ENCODE results near the gene VRTN.
A peak's percentile ranks its signal among the peaks of the same experiment; 100 is the strongest.
"Not testable (repeated sequence)": the region's sequence is repeated elsewhere in the genome, so short reads cannot be mapped to it uniquely, and the experiment has no call there.

The VRTN gene

GRCh38 chr14:74348735-74349463, 628 bp downstream of the VRTN start:
- no peak for DNase-seq (ENCODE audit: low spot score)

GRCh38 chr14:74349757-74350156, 1.5 kb downstream of the VRTN start:
- no peak for DNase-seq (ENCODE audit: low spot score)

- DNase-seq (ENCODE audit: low spot score) = no peak
Observed at GRCh38 chr14:74350211-74350927, 2.1 kb downstream of the VRTN start.

GRCh38 chr14:74350928-74351323, 2.7 kb downstream of the VRTN start:
- DNase-seq (ENCODE audit: low spot score) = no peak

- no peak for DNase-seq (ENCODE audit: low spot score)
Observed at GRCh38 chr14:74356892-74357575, 8.8 kb downstream of the VRTN start.

- DNase-seq (ENCODE audit: low spot score) = no peak
Observed at GRCh38 chr14:74357585-74357984, 9.3 kb downstream of the VRTN start.

GRCh38 chr14:74358176-74358829, 10.0 kb downstream of the VRTN start:
- DNase-seq (ENCODE audit: low spot score) = no peak

- DNase-seq (ENCODE audit: low spot score) = no peak
Observed at GRCh38 chr14:74360163-74360562, 11.9 kb downstream of the VRTN start.

GRCh38 chr14:74362361-74362915, 14.2 kb downstream of the VRTN start:
- DNase-seq (ENCODE audit: low spot score) = peak; percentile 73

GRCh38 chr14:74364271-74364880, 16.1 kb downstream of the VRTN start:
- DNase-seq (ENCODE audit: low spot score) = no peak

- DNase-seq (ENCODE audit: low spot score) = no peak
Observed at GRCh38 chr14:74368026-74368425, 19.8 kb downstream of the VRTN start.

GRCh38 chr14:74368441-74368840, 20.2 kb downstream of the VRTN start:
- no peak for DNase-seq (ENCODE audit: low spot score)

- DNase-seq (ENCODE audit: low spot score) = no peak
Observed at GRCh38 chr14:74377976-74378690, 29.9 kb downstream of the VRTN start.

- no peak for DNase-seq (ENCODE audit: low spot score)
Observed at GRCh38 chr14:74380172-74380571, 31.9 kb downstream of the VRTN start.

- no peak for DNase-seq (ENCODE audit: low spot score)
Observed at GRCh38 chr14:74380845-74381244, 32.6 kb downstream of the VRTN start.

- not testable (repeated sequence) for DNase-seq (ENCODE audit: low spot score)
Observed at GRCh38 chr14:74381571-74381970, 33.3 kb downstream of the VRTN start.

GRCh38 chr14:74382231-74382630, 34.0 kb downstream of the VRTN start:
- DNase-seq (ENCODE audit: low spot score) = no peak

- DNase-seq (ENCODE audit: low spot score) = no peak
Observed at GRCh38 chr14:74389980-74390379, 41.7 kb downstream of the VRTN start.

- not testable (repeated sequence) for DNase-seq (ENCODE audit: low spot score)
Observed at GRCh38 chr14:74390505-74390904, 42.2 kb downstream of the VRTN start.

GRCh38 chr14:74391479-74391878, 43.2 kb downstream of the VRTN start:
- no peak for DNase-seq (ENCODE audit: low spot score)
